ENCODE measurements around the gene IPCEF1. TPM values are rescaled to one million over a fixed set of nuclear protein-coding genes. Genes with fewer than 3 reads are reported as not detected.

The IPCEF1 gene
- total and polyA plus RNA-seq, 2 of the 4 experiments (the other 2 are of a cell fraction): under 0.01 to 0.03 TPM

- in situ Hi-C loops (cut with MboI; ENCODE audit: low sequenced_read_pairs) (no loop called here), dilution Hi-C loops (cut with HindIII; ENCODE audit: low sequenced_read_pairs, unreplicated experiment) (no loop called here), intact Hi-C loops (cut with micrococcal nuclease) (no loop called here)
- Histone ChIP-seq H3K27ac (ENCODE audit: insufficient read depth, low read length) (no peak overlapping the region), H3K9me1 (ENCODE audit: insufficient read depth, low read length) (no peaks in the 10 kb centered on the region), H3K27me3 (ENCODE audit: control insufficient read depth, insufficient read depth, low read length) (peaks cover 5% of the 10 kb centered on the region; the same call in 1 of the 2 replicates), H3K4me1 (ENCODE audit: control insufficient read depth, insufficient read depth, low read length) (no peaks in the 10 kb centered on the region), H3K23ac (ENCODE audit: low read depth, low read length) (no peak overlapping the region), H4K20me1 (ENCODE audit: insufficient read depth, low read length) (no peaks in the 10 kb centered on the region), H3K79me1 (ENCODE audit: low read depth in 1 of 2, low read length in 2 of 2) (no peaks in the 10 kb centered on the region), H3K36me3 (ENCODE audit: control insufficient read depth, insufficient read depth, low read length) (no peaks in the 10 kb centered on the region), H3K18ac (ENCODE audit: low read depth, low read length) (no peak overlapping the region), H4K8ac (ENCODE audit: low read depth in 2 of 2, low read length in 2 of 2) (no peak overlapping the region), H3K9me3 (ENCODE audit: control insufficient read depth, insufficient read depth, low read length) (no peaks in the 10 kb centered on the region), H3K4me2 (ENCODE audit: low read depth, low read length) (no peak overlapping the region), H2BK20ac (ENCODE audit: low read depth, low read length) (no peak overlapping the region), H3K4me3 (ENCODE audit: insufficient read depth, low read depth, low read length) (no peak overlapping the region), H3K4ac (ENCODE audit: low read depth, low read length) (no peak overlapping the region), H2AFZ (replicated peaks; ENCODE audit: low read length, poor library complexity) (no peak overlapping the region), H2AK5ac (ENCODE audit: low read depth, low read length) (no peak overlapping the region), H3K14ac (replicated peaks; ENCODE audit: low read depth, low read length) (no peak overlapping the region), H4K91ac (ENCODE audit: insufficient read depth, low read depth, low read length) (no peak overlapping the region), H2BK15ac (ENCODE audit: low read depth, low read length) (no peak overlapping the region), H3K9ac (ENCODE audit: low read depth, low read length) (no peak overlapping the region), H2AK9ac (replicated peaks; ENCODE audit: low read depth, low read length, poor library complexity) (no peak overlapping the region), H4K5ac (ENCODE audit: low read depth, low read length) (no peak overlapping the region), H2BK5ac (ENCODE audit: low read depth, low read length, poor library complexity, severe bottlenecking) (no peak overlapping the region), H3K56ac (ENCODE audit: extremely low read depth, insufficient read depth, low read length) (no peak overlapping the region), H2BK120ac (ENCODE audit: low read depth, low read length) (no peak overlapping the region)
- DNase-seq (no peak), ATAC-seq (ENCODE audit: low read depth) (no peak)
- WGBS, 2 experiments (ENCODE audit: extremely low coverage in 2 of 2, insufficient read length in 1 of 2): 39% methylated on average over 2 of the region's 6 CpGs; no CpG with 5 or more reads in 1 of the 2 experiments
- TF ChIP-seq BHLHE40 (IDR thresholded peaks at IDR 0.05; ENCODE audit: low read depth, low read length) (no peak), FOS (IDR thresholded peaks at IDR 0.05; ENCODE audit: low read depth, low read length) (no peak), CEBPB (IDR thresholded peaks at IDR 0.05; ENCODE audit: low read depth, low read length) (no peak), CTCF (conservative IDR thresholded peaks at IDR 0.05; ENCODE audit: low read depth, low read length) (no peak), POLR2A (IDR thresholded peaks at IDR 0.05; ENCODE audit: low read depth, low read length) (no peak), NFE2L2 (IDR thresholded peaks at IDR 0.05; ENCODE audit: low read depth, low read length) (no peak), SMC3 (IDR thresholded peaks at IDR 0.05; ENCODE audit: low read depth, low read length) (no peak), MAZ (IDR thresholded peaks at IDR 0.05; ENCODE audit: borderline replicate concordance, low read depth, low read length) (no peak), RAD21 (IDR thresholded peaks at IDR 0.05; ENCODE audit: low read length) (no peak), USF2 (IDR thresholded peaks at IDR 0.05; ENCODE audit: low read depth, low read length) (no peak), RCOR1 (IDR thresholded peaks at IDR 0.05; ENCODE audit: insufficient replicate concordance, low read length) (no peak), ELK1 (IDR thresholded peaks at IDR 0.05; ENCODE audit: borderline replicate concordance, low read depth, low read length) (no peak), MAFK (IDR thresholded peaks at IDR 0.05; ENCODE audit: low read depth, low read length) (no peak), MXI1 (IDR thresholded peaks at IDR 0.05; ENCODE audit: borderline replicate concordance, low read depth, low read length) (no peak)
- no TSS peak for BruUV-seq (replicated peaks)
- CTCF ChIA-PET: no interaction called here
- POLR2A ChIA-PET (ENCODE audit: unreplicated experiment): no interaction called here
Measured at GRCh38 chr6:154218301-154218700, 138.3 kb downstream of the IPCEF1 start.
